Gastroesophageal sphincter (tissue), 3 donors: ENCODE data around the gene DUX4.
"Not testable (repeated sequence)": the region's sequence is repeated elsewhere in the genome, so short reads cannot be mapped to it uniquely, and the experiment has no call there.

Experiments
- CTCF ChIP-seq, 4 experiments: fragments of 200-600 bp in 2 of 4; fragments of 450-650 bp in 2 of 4; sonication (generic) in 1 of 4; IDR thresholded peaks; one replicate each; pipeline ENCODE4 v1.5.1; 2017 to 2019; ENCODE audit warnings: antibody characterized with exemption in 4 of 4, mild to moderate bottlenecking in 2 of 4, moderate library complexity in 2 of 4
- EP300 ChIP-seq: sonication (generic); formaldehyde crosslinking; IDR thresholded peaks from one replicate; pipeline ENCODE4 v1.6.1; 2017; ENCODE audit warnings: antibody characterized with exemption, mild to moderate bottlenecking
- POLR2A ChIP-seq, 2 donors: fragments of 450-650 bp; IDR thresholded peaks; one replicate each; pipeline ENCODE4 v1.6.1; 2017; ENCODE audit warnings: antibody characterized with exemption in 2 of 2, mild to moderate bottlenecking in 2 of 2, moderate library complexity in 1 of 2
- POLR2AphosphoS5 ChIP-seq: sonication (generic); formaldehyde crosslinking; IDR thresholded peaks from one replicate; pipeline ENCODE4 v1.6.1; 2017; ENCODE audit warnings: antibody characterized with exemption

DNA sequence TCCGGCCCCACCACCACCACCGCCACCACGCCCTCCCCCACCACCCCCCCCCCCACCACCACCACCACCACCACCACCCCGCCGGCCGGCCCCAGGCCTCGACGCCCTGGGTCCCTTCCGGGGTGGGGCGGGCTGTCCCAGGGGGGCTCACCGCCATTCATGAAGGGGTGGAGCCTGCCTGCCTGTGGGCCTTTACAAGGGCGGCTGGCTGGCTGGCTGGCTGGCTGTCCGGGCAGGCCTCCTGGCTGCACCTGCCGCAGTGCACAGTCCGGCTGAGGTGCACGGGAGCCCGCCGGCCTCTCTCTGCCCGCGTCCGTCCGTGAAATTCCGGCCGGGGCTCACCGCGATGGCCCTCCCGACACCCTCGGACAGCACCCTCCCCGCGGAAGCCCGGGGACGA is at the start of gene DUX4:
- not testable (repeated sequence) for TF ChIP-seq POLR2AphosphoS5; CTCF (IDR thresholded peaks at IDR 0.05); POLR2A (IDR thresholded peaks at IDR 0.05); EP300
